HG02943 (cell line): ENCODE data around the gene RMRP.
"Not testable (repeated sequence)": the region's sequence is repeated elsewhere in the genome, so short reads cannot be mapped to it uniquely, and the experiment has no call there.

Experiments used
- ATAC-seq: cut with Tn5 transposase; IDR thresholded peaks from one replicate; pipeline ENCODE4 v1.9.1; 2021; ENCODE audit warnings: mild to moderate bottlenecking, low read depth, moderate library complexity; ENCODE audit not compliant: unreplicated experiment

The RMRP gene

DNA sequence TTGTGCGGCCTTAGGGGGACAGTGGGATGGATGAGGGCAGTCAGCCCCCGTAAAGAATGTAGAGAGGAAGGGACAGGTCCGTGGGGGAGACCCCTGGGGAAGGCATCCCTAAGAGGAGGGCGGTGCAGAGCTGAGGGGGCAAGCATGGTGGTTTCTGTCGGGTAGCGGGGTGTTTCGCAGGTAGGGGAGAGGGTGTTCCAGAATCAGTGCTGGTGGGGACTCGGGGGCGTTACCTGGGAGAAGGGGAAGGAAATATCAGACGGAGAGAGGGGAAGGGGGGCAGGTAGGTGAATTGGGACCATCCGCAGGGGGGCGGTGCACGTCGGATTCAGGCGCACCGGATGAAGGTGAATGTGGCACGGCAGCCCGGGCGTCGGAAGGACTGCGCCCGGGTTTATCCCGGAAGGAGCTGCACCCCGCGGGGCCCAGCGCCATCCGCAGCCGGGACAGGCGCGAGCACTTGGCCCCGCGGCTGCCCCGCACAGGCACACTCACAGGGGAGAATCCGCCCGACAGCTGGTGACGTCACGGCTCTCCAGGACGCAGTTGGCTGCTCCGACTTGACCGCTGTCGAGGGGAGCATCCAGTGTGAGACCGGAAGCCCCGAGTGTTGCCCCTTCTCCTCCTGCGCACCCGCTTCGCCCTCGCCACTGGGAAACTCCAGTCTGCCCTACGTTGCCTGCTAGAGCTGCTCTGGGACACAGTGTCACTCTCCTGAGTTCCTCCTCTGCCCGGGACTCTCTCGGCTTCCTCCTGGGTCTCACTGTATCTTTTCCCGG lies 40.9 kb downstream of the RMRP start:
- ATAC-seq: no peak

- no peak for ATAC-seq
Observed at GRCh38 chr9:35615981-35616680, 41.7 kb downstream of the RMRP start.

GRCh38 chr9:35612843-35613242 lies 45.0 kb downstream of the RMRP start:
- ATAC-seq: no peak

DNA sequence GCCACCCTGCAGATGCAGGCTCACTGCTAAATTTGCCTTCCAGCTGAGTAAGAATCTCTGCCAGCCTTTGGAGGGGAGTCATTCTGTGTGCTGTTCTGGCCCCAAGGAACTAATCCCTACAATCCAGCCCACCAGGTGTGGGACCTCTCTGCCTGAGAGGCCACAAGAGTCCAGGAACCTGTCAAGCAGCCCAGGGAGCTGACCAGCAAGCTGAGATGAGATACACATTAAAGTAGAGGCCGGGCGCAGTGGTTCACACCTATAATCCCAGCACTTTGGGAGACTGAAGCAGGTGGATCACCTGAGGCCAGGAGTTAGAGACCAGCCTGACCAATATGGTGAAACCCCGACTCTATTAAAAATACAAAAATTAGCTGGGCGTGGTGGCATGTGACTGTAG lies 45.8 kb downstream of the RMRP start:
- not testable (repeated sequence) for ATAC-seq

- no peak for ATAC-seq
Observed at GRCh38 chr9:35611230-35611797, 46.5 kb downstream of the RMRP start.

GRCh38 chr9:35609820-35610163 lies 48.0 kb downstream of the RMRP start:
- no peak for ATAC-seq

DNA sequence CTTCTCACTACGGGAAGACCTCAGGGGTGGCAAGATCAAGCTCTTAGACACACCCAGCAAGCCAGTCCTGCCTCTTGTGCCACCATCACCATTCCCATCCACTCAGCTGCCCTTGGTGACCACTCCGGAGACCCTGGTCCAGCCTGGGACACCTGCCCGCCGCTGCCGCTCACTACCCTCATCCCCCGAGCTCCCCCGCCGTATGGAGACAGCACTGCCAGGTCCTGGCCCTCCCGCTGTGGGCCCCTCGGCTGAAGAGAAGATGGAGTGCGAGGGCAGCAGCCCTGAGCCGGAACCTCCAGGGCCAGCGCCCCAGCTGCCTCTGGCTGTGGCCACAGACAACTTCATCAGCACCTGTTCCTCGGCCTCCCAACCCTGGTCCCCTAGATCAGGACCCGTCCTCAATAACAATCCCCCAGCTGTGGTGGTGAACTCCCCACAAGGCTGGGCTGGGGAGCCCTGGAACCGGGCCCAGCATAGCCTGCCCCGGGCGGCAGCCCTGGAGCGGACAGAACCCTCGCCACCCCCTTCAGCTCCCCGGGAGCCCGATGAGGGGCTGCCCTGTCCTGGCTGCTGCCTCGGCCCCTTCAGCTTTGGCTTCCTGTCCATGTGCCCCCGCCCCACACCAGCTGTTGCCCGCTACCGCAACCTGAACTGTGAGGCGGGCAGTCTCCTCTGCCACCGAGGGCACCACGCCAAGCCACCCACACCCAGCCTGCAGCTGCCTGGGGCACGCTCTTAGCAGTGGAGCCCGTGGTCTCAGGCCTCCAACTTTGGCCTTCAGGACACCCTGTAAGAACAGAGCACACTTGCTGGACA lies 48.6 kb downstream of the RMRP start:
- ATAC-seq: no peak

- no peak for ATAC-seq
Observed at GRCh38 chr9:35608221-35608620, 49.6 kb downstream of the RMRP start.
